ENCODE measurements around the gene PIGQ.

PIGQ gene

GRCh38 chr16:558298-559020 is 11.3 kb upstream of the PIGQ start:
- H3K9ac ChIP-seq (ENCODE audit: low read length): no peak overlapping the region
- no peaks in the 10 kb centered on the region for H3K9me3 ChIP-seq (ENCODE audit: control insufficient read depth, insufficient read depth, low read depth, low read length)
- peaks cover 52% of the 10 kb centered on the region for H3K27me3 ChIP-seq (ENCODE audit: control insufficient read depth, insufficient read depth, low read length)
- H3K27ac ChIP-seq (ENCODE audit: low read depth, low read length): no peak overlapping the region
- no peak overlapping the region for H3K4me3 ChIP-seq (ENCODE audit: low read depth, low read length)
- H3K36me3 ChIP-seq (ENCODE audit: control insufficient read depth, insufficient read depth, low read length): peaks cover 3% of the 10 kb centered on the region; the same call in 1 of the 2 replicates
- H3K4me1 ChIP-seq (ENCODE audit: control insufficient read depth, insufficient read depth, low read length): peaks cover 5% of the 10 kb centered on the region; the same call in 1 of the 2 replicates

- Histone ChIP-seq H3K9ac (ENCODE audit: low read length) (no peak overlapping the region), H3K27me3 (ENCODE audit: control insufficient read depth, insufficient read depth, low read length) (peaks cover 52% of the 10 kb centered on the region), H3K36me3 (ENCODE audit: control insufficient read depth, insufficient read depth, low read length) (no peaks in the 10 kb centered on the region; the same call in 1 of the 2 replicates), H3K4me1 (ENCODE audit: control insufficient read depth, insufficient read depth, low read length) (peaks cover 5% of the 10 kb centered on the region; the same call in 1 of the 2 replicates), H3K4me3 (ENCODE audit: low read depth, low read length) (peak overlapping the region; percentile 49; the same call in 1 of the 2 replicates), H3K9me3 (ENCODE audit: control insufficient read depth, insufficient read depth, low read depth, low read length) (no peaks in the 10 kb centered on the region), H3K27ac (ENCODE audit: low read depth, low read length) (no peak overlapping the region)
These were observed 10.8 kb upstream of the PIGQ start for GRCh38 chr16:559021-559380.

- H3K27me3 ChIP-seq (ENCODE audit: control insufficient read depth, insufficient read depth, low read length): peaks cover 52% of the 10 kb centered on the region
- H3K4me3 ChIP-seq (ENCODE audit: low read depth, low read length): peak overlapping the region; percentile 49
- H3K4me1 ChIP-seq (ENCODE audit: control insufficient read depth, insufficient read depth, low read length): peaks cover 5% of the 10 kb centered on the region; the same call in 1 of the 2 replicates
- H3K27ac ChIP-seq (ENCODE audit: low read depth, low read length): no peak overlapping the region
- no peaks in the 10 kb centered on the region for H3K36me3 ChIP-seq (ENCODE audit: control insufficient read depth, insufficient read depth, low read length)
- no peaks in the 10 kb centered on the region for H3K9me3 ChIP-seq (ENCODE audit: control insufficient read depth, insufficient read depth, low read depth, low read length)
- no peak overlapping the region for H3K9ac ChIP-seq (ENCODE audit: low read length)
These were observed 10.2 kb upstream of the PIGQ start for GRCh38 chr16:559411-560203.

- Histone ChIP-seq H3K27ac (ENCODE audit: low read depth, low read length) (no peak within 1 kb of the TSS), H3K9ac (ENCODE audit: low read length) (no peak within 1 kb of the TSS), H3K9me3 (ENCODE audit: control insufficient read depth, insufficient read depth, low read depth, low read length) (no peaks in the 10 kb centered on the region), H3K27me3 (ENCODE audit: control insufficient read depth, insufficient read depth, low read length) (peaks cover 52% of the 10 kb centered on the region), H3K4me1 (ENCODE audit: control insufficient read depth, insufficient read depth, low read length) (peaks cover 7% of the 10 kb centered on the region), H3K4me3 (ENCODE audit: low read depth, low read length) (peak within 1 kb of the TSS; percentile 49), H3K36me3 (ENCODE audit: control insufficient read depth, insufficient read depth, low read length) (no peaks in the 10 kb centered on the region)
These were observed 9.5 kb upstream of the PIGQ start, which contains the start of gene PRR35 for GRCh38 chr16:560204-560700. PRR35 (plus strand) TSS chr16:560394; CDS start chr16:563295, 2,901 bp downstream.

DNA sequence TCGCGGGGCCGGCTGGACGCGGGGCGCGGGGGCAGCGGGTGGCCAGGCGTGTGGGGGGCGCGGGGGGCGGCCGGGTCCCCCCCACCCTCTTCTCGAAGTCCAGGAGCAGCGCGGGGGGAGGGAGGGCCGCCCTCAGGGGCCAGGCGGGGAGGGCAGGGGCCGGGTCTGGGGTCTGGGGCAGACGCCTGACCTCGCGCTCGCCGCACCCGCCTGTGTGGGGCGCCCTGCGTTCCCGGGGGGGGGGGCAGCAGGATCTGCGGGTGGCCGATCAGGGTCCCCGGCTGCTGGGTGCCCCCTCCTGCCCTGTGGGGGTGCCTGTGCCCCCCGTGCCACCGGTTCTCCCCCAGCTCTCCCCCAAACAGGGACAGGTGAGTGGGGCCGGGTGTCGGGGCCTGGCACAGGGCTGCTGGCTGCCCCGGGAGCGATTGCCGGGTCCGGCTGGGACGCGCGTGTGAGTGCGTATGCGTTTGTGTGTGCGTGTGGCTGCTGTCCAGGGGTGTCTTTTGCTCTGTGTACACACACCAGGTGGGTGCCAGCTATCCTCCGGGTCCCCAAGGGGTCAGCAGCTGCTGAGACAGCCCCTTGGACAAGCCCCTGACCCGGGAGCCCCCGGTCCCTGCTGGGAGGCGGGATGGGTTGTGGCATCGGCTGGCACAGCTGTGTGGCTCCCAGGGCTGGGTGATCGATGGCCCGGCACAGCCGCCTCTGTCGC is 8.9 kb upstream of the PIGQ start:
- peak overlapping the region; percentile 18; the same call in 1 of the 2 replicates for H3K4me3 ChIP-seq (ENCODE audit: low read depth, low read length)

DNA sequence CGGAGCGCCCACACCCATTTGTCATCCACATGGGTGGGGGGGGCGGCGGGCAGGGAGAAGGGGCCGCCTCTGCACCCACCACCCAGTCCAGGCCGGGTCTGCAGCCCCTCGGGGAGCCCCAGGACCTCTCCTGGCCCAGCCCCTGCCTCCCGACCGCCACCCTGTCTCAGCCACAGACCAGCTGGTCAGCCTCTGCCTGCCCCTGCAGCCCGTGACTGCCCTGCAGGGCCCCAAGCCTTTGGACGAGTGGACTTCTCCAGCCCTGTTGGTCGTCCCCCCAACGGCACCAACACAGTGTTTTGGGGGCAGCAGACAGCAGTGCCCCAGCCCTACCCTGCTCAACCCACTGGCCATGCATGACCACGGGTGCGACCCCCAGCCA is 8.4 kb upstream of the PIGQ start:
- Histone ChIP-seq H3K9ac (ENCODE audit: low read length) (no peak overlapping the region), H3K27me3 (ENCODE audit: control insufficient read depth, insufficient read depth, low read length) (peaks cover 52% of the 10 kb centered on the region)

More for the DNA sequence above, 8.9 kb upstream of the PIGQ start:
- H3K9me3 ChIP-seq (ENCODE audit: control insufficient read depth, insufficient read depth, low read depth, low read length): no peaks in the 10 kb centered on the region
- peaks cover 13% of the 10 kb centered on the region for H3K4me1 ChIP-seq (ENCODE audit: control insufficient read depth, insufficient read depth, low read length)
- no peaks in the 10 kb centered on the region for H3K36me3 ChIP-seq (ENCODE audit: control insufficient read depth, insufficient read depth, low read length)
- H3K27me3 ChIP-seq (ENCODE audit: control insufficient read depth, insufficient read depth, low read length): peaks cover 52% of the 10 kb centered on the region
- H3K9ac ChIP-seq (ENCODE audit: low read length): no peak overlapping the region
- no peak overlapping the region for H3K27ac ChIP-seq (ENCODE audit: low read depth, low read length)

DNA sequence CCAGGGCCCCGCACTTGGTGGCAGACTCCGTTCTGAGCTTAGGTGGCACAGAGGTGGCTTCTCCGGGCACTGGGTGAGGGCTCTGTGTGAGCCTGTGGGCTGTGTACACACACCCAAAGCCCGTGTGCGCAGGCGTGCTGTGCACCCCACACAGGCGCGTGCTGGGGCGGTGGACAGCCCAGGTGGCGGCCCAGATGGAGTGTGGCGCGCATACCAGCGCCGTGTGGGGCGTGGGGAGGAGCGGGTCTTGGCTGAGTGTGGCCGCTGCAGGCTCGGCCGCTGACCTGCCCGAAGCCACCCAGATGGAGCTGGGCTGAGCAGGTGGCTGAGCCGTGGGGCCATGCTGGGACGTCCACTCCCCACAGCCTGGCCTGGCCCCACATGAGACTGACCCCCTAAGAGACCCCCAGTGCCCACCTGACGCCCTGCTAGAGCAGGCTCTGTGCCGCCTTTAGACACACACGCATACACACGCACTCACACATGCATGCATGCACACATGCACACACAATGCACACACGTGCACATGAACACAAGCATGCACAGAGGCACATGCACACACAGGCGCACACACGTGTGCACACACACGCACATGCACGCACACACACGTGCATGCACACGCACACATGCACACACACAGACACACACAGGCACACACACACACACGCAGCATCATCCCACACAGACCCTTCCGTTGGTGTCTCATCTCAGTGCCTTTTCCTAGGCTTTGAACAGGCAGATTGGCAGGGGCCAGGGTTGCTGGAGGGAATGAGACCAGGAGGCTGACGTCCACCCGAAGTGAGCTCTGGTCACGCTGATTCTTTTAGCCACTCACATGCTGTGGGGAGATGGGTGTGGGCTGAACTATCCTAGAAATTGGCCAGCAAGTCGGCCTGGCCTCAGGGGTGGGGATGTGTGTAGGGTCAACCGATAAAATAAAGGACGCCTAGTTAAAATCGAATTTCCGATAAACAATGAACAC is 7.5 kb upstream of the PIGQ start:
- Histone ChIP-seq H3K27me3 (ENCODE audit: control insufficient read depth, insufficient read depth, low read length) (peaks cover 52% of the 10 kb centered on the region), H3K36me3 (ENCODE audit: control insufficient read depth, insufficient read depth, low read length) (no peaks in the 10 kb centered on the region)

More for the DNA sequence above, 8.4 kb upstream of the PIGQ start:
- H3K9me3 ChIP-seq (ENCODE audit: control insufficient read depth, insufficient read depth, low read depth, low read length): no peaks in the 10 kb centered on the region
- H3K4me1 ChIP-seq (ENCODE audit: control insufficient read depth, insufficient read depth, low read length): peaks cover 19% of the 10 kb centered on the region
- no peak overlapping the region for H3K4me3 ChIP-seq (ENCODE audit: low read depth, low read length)
- H3K36me3 ChIP-seq (ENCODE audit: control insufficient read depth, insufficient read depth, low read length): no peaks in the 10 kb centered on the region
- H3K27ac ChIP-seq (ENCODE audit: low read depth, low read length): no peak overlapping the region

DNA sequence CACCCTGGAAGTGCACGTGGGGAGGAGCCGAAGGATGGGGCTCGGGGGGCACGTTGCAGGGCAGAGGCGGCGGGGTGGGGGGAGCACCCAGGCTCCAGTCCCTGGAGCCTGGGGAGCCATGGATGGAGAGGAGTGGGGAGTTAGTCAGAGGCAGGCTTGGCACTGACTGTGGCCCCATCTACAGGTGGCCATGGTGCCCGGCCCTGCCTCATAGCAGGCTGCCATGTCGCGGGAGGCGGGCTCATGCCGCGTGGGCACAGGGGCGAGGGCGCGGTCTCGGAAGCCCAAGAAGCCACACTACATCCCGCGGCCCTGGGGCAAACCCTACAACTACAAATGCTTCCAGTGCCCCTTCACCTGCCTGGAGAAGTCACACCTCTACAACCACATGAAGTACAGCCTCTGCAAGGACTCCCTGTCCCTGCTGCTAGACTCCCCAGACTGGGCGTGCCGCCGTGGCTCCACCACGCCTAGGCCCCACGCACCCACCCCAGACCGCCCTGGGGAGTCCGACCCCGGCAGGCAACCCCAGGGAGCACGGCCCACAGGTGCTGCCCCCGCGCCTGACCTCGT is 6.6 kb upstream of the PIGQ start:
- H3K27me3 ChIP-seq (ENCODE audit: control insufficient read depth, insufficient read depth, low read length): peaks cover 44% of the 10 kb centered on the region
- no peak overlapping the region for H3K27ac ChIP-seq (ENCODE audit: low read depth, low read length)
- no peak overlapping the region for H3K9ac ChIP-seq (ENCODE audit: low read length)
- H3K4me1 ChIP-seq (ENCODE audit: control insufficient read depth, insufficient read depth, low read length): peaks cover 27% of the 10 kb centered on the region
- H3K36me3 ChIP-seq (ENCODE audit: control insufficient read depth, insufficient read depth, low read length): no peaks in the 10 kb centered on the region
- H3K9me3 ChIP-seq (ENCODE audit: control insufficient read depth, insufficient read depth, low read depth, low read length): no peaks in the 10 kb centered on the region
- no peak overlapping the region for H3K4me3 ChIP-seq (ENCODE audit: low read depth, low read length)

More for the DNA sequence above, 7.5 kb upstream of the PIGQ start:
- Histone ChIP-seq H3K9ac (ENCODE audit: low read length) (no peak overlapping the region), H3K4me1 (ENCODE audit: control insufficient read depth, insufficient read depth, low read length) (peaks cover 26% of the 10 kb centered on the region), H3K4me3 (ENCODE audit: low read depth, low read length) (no peak overlapping the region), H3K9me3 (ENCODE audit: control insufficient read depth, insufficient read depth, low read depth, low read length) (no peaks in the 10 kb centered on the region), H3K27ac (ENCODE audit: low read depth, low read length) (no peak overlapping the region)

GRCh38 chr16:564690-565418 is 4.9 kb upstream of the PIGQ start:
- Histone ChIP-seq H3K9me3 (ENCODE audit: control insufficient read depth, insufficient read depth, low read depth, low read length) (no peaks in the 10 kb centered on the region), H3K4me1 (ENCODE audit: control insufficient read depth, insufficient read depth, low read length) (peaks cover 28% of the 10 kb centered on the region), H3K4me3 (ENCODE audit: low read depth, low read length) (no peak overlapping the region), H3K27ac (ENCODE audit: low read depth, low read length) (no peak overlapping the region), H3K9ac (ENCODE audit: low read length) (no peak overlapping the region), H3K36me3 (ENCODE audit: control insufficient read depth, insufficient read depth, low read length) (no peaks in the 10 kb centered on the region), H3K27me3 (ENCODE audit: control insufficient read depth, insufficient read depth, low read length) (peaks cover 27% of the 10 kb centered on the region)

Measured in HUES6 (cell line).